ENCODE results near the gene FOXQ1.

Gene FOXQ1

DNA sequence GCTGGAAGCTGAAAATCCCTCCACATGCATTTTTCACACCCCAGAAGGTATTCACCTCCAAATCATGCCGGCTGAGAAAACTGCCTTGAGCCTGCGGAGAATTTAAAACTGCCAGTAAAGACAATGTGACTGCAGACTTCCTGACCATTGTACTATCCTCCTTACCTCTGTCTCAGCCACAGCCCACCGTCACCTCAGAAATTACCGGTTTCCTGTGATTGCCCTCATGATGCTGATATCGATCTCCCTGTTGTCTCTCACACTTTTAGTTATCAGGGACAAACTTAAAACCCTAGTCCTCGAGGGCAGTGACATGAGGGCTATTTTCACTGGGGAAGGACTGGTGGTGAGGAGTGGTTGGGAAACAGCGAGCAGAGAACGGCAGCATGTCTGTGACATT lies 30.2 kb upstream of the FOXQ1 start:
- TF ChIP-seq, protein P1, sequence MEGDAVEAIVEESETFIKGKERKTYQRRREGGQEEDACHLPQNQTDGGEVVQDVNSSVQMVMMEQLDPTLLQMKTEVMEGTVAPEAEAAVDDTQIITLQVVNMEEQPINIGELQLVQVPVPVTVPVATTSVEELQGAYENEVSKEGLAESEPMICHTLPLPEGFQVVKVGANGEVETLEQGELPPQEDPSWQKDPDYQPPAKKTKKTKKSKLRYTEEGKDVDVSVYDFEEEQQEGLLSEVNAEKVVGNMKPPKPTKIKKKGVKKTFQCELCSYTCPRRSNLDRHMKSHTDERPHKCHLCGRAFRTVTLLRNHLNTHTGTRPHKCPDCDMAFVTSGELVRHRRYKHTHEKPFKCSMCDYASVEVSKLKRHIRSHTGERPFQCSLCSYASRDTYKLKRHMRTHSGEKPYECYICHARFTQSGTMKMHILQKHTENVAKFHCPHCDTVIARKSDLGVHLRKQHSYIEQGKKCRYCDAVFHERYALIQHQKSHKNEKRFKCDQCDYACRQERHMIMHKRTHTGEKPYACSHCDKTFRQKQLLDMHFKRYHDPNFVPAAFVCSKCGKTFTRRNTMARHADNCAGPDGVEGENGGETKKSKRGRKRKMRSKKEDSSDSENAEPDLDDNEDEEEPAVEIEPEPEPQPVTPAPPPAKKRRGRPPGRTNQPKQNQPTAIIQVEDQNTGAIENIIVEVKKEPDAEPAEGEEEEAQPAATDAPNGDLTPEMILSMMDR (IDR thresholded peaks at IDR 0.05): no peak
- TF ChIP-seq ZFX (IDR thresholded peaks at IDR 0.05; ENCODE audit: borderline replicate concordance): no peak
- H3K27ac ChIP-seq: no peak overlapping the region

DNA sequence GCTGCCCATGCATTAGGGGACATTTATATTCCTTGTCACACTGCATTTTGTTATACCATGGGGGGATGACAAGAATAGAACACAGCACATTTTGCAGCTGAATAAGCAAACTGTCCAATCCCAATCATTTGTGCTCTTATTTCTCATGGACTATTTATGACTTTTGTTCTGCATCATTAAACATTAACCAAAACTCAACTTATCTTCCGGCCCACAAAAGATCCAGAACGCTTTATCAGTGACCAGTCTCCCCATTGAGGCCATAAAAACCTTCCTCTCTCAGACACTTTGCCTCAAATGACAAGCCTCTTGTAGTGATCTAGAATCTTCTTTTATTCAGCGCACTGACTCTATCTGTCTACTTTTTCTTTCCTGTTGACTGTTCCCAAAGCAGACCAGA lies 28.4 kb upstream of the FOXQ1 start:
- H3K27ac ChIP-seq: no peak overlapping the region
- TF ChIP-seq, protein P1 (IDR thresholded peaks at IDR 0.05): no peak
- no peak for TF ChIP-seq ZFX (IDR thresholded peaks at IDR 0.05; ENCODE audit: borderline replicate concordance)

DNA sequence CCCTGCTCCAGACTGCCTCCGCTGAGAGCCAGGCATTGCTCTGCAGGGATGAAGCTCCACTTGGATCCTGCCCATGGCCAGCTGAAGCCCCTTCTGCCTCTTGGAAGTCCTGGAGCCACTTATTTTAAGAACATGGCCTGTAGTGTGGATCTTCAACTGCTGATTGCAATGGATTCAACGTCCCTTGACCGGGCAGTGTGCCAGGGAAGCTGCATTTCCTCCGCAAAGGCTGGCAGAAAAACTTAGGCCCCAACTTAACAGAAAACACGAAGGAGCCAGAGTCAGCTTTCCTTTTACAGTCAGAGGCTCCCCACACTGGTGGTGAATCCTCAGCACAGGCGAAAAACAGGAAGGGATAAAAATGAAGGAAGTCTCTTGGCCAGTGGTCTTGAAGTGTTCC lies 26.3 kb upstream of the FOXQ1 start:
- TF ChIP-seq, protein P1 (IDR thresholded peaks at IDR 0.05): no peak
- TF ChIP-seq ZFX (IDR thresholded peaks at IDR 0.05; ENCODE audit: borderline replicate concordance): no peak
- no peak overlapping the region for H3K27ac ChIP-seq

DNA sequence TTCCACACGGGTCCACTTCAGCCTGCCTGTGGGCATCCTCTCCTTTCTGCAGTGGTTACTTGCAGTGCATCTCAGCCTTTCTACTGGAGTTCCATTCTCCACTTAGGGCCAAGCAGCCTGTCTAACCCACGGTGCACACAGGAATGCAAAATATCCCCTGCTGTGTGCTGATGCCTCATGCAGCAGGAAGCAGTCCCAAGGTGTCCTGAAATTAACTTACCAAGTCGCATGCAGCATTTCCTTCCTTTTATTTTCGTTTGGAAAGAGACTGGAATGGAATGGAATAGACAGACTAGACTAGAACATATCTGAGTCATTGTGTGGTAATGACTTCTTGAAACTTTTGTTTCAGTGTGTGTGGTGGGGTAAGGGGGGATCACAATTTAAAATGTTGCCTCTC lies 25.9 kb upstream of the FOXQ1 start:
- no peak overlapping the region for H3K27ac ChIP-seq
- TF ChIP-seq, protein P1 (IDR thresholded peaks at IDR 0.05): no peak
- TF ChIP-seq ZFX (IDR thresholded peaks at IDR 0.05; ENCODE audit: borderline replicate concordance): no peak

DNA sequence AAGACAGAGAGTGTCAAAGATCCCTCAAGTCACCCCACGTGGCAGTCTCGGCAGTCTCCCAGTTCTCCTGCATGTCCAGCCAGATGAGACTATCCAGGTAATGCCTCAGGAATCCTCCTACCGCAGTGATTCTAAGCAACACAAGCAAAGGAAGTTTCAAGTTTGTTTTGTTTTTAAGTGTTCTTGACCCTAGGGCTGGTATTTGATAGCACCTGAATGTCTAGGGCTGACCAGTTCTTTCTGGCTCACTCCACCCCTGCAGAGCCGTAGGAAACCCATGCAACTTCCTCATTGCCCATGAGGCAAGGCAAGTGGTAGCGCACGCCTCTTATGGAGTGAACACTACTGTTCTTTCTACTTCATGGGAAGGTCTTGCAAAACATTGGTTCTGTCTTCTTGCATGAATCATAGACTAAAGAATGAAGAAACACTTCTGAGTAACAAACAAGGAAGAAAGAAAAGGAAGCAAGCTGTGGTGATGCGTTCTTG lies 24.8 kb upstream of the FOXQ1 start:
- no peak overlapping the region for H3K27ac ChIP-seq

DNA sequence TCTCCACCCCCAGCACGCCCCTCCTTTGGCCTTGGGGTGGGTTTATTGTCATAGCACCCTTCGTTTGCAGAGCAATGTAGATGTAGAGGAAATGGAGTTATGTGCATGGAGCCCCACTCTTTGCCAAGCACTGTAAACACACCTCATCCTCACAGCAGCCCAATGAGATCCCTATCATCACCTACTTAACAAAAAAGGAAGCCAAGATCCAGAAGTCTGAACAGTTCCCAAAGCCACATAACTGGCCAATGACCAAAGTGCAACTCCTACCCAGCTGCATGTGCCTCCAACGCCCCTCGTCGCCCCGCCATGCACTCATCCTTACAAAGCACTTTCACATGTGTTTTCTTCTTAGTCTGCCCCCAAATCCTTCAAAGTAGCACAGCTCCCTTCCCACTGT lies 21.8 kb upstream of the FOXQ1 start:
- no peak overlapping the region for H3K27ac ChIP-seq
- no peak for TF ChIP-seq ZFX (IDR thresholded peaks at IDR 0.05; ENCODE audit: borderline replicate concordance)
- TF ChIP-seq, protein P1 (IDR thresholded peaks at IDR 0.05): no peak

More for the DNA sequence above, 24.8 kb upstream of the FOXQ1 start:
- TF ChIP-seq, protein P1 (IDR thresholded peaks at IDR 0.05): no peak
- no peak for TF ChIP-seq ZFX (IDR thresholded peaks at IDR 0.05; ENCODE audit: borderline replicate concordance)

DNA sequence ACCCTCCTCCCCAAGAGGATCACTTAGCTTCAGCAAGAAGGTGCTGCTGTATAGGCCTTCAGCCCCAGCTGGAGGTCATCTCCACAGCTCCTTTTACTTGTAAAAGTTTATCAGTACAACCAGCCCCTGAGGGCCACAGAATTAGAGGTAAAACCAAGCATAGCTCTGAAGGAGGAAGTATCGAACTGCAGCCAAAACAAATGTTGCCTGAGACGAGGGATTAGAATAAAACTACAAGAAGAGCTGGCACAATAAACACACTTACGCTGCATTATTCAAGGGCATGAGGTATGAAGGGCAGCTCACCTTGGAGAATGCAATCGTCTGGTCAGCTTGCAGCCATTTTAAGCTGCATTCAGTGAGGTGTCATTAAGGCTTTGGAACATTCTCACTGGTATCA lies 21.1 kb upstream of the FOXQ1 start:
- no peak for TF ChIP-seq ZFX (IDR thresholded peaks at IDR 0.05; ENCODE audit: borderline replicate concordance)
- TF ChIP-seq, protein P1 (IDR thresholded peaks at IDR 0.05): no peak
- no peak overlapping the region for H3K27ac ChIP-seq

Data from 22Rv1 (cell line).